D721Med (cell line): ENCODE results near the gene TNFRSF13B.
A peak's percentile ranks its signal among the peaks of the same experiment; 100 is the strongest.

Experiments used
- DNase-seq: peaks from one replicate; pipeline ENCODE4 v3.0.0; 2011; ENCODE audit warnings: low spot score; ENCODE audit not compliant: insufficient read length
- FAIRE-seq: peaks from 2 replicates; lab custom pipeline; 2011; peaks lifted over from hg19 to GRCh38; lab: Jason Lieb, UNC
- TF ChIP-seq, protein P1 (sequence below): IDR thresholded peaks from 2 replicates; pipeline ENCODE4 v1.5.1; 2012; ENCODE audit warnings: mild to moderate bottlenecking, control low read depth; ENCODE audit not compliant: insufficient read depth; ENCODE audit errors: missing control alignments

TNFRSF13B gene

DNA sequence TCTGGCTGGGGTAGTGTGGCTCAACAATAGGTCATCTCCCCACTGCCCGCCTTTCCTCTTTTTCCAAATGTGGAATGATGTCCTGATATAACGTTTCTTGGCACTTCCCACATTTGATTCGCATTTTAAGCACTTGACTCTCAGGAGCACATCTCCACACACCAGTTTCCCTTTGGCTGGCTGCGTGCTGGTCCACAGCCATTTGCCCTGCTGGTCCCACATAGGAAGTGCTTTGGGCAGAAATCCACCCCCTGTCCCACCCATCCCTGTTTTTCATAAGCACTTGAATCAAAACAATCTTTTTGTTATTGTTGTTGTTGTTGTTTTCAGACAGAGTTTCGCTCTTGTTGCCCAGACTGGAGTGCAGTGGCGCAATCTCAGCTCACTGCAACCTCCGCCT lies 24.0 kb upstream of the TNFRSF13B start:
- TF ChIP-seq, protein P1, sequence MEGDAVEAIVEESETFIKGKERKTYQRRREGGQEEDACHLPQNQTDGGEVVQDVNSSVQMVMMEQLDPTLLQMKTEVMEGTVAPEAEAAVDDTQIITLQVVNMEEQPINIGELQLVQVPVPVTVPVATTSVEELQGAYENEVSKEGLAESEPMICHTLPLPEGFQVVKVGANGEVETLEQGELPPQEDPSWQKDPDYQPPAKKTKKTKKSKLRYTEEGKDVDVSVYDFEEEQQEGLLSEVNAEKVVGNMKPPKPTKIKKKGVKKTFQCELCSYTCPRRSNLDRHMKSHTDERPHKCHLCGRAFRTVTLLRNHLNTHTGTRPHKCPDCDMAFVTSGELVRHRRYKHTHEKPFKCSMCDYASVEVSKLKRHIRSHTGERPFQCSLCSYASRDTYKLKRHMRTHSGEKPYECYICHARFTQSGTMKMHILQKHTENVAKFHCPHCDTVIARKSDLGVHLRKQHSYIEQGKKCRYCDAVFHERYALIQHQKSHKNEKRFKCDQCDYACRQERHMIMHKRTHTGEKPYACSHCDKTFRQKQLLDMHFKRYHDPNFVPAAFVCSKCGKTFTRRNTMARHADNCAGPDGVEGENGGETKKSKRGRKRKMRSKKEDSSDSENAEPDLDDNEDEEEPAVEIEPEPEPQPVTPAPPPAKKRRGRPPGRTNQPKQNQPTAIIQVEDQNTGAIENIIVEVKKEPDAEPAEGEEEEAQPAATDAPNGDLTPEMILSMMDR: no peak
- FAIRE-seq (no peak), DNase-seq (no peak)

GRCh38 chr17:16994631-16995030 lies 22.7 kb upstream of the TNFRSF13B start:
- TF ChIP-seq, protein P1: no peak
- FAIRE-seq (no peak), DNase-seq (no peak)

DNA sequence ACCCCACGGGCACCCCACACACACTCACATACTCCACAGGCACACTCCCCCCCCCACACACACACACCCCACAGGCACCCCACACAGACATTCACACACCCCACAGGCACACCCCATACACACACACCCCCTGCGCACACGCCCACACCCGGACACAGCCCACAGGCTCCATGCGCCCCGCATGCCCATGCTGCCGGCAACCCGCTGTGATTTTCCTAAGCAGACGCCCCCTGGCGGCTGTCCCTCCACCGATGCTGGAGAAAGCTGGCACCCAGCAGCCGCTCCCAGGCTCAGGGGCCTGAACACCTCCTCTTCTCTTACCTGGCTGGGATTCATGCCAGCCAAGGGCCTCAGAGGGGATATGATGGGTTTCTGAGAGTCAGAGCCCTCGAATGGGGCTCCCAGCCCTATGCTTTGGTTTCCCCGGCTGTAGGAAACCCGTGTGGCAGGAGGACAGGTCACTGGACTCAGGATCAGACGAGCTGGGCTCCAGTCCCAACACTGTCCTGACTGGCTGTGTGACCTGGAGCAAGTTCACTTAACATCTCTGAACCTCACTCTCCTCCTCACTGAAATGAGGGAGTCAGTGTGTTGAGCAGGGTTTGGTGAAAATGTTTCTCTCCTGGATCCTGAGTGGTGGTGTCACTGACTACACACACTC lies 19.6 kb upstream of the TNFRSF13B start:
- DNase-seq (peak; percentile 84), FAIRE-seq (no peak)
- TF ChIP-seq, protein P1: peak; percentile 47

GRCh38 chr17:16989953-16990860 lies 18.3 kb upstream of the TNFRSF13B start:
- FAIRE-seq: no peak
- no peak for DNase-seq
- TF ChIP-seq, protein P1: no peak

- FAIRE-seq: no peak
These were observed 17.5 kb upstream of the TNFRSF13B start for GRCh38 chr17:16989230-16989952.

DNA sequence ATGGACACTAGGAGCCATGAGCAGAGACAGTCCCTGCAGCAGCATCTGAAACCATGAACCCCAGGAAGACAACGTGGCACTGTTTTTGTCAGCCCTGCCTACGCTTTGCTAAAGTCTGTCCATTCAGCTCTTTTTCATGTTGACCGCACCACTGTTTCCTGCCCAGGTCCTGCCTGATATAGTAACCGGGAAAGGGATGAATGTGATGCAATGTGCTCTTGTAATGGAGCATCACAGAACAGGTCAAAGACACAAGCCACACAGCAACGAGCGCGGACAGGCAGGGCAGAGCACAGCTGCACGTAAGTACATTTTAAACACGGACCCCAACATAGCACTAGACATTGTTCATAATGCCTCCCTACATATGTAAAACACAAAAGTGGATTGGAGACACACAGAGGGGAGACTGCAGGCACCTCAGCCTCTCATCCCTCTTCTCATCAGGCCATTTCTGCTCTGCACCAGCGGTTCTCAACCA lies 16.9 kb upstream of the TNFRSF13B start:
- no peak for DNase-seq
- no peak for FAIRE-seq
- TF ChIP-seq, protein P1: no peak

More at GRCh38 chr17:16989230-16989952, 17.5 kb upstream of the TNFRSF13B start:
- TF ChIP-seq, protein P1: no peak
- DNase-seq: no peak
